Activated CD4-positive, alpha-beta T cell treated with anti-CD3 and anti-CD28 coated beads for 36 hours (primary cell): Measurements from ENCODE around the gene CNTNAP2. TPM values are rescaled to one million over a fixed set of nuclear protein-coding genes. Genes with fewer than 3 reads are reported as not detected.

Experiments
- ATAC-seq: fragments of 200-7000 bp; cut with Tn5 transposase; one replicate; pipeline ENCODE4 v1.10.0; 2021; ENCODE audit warnings: mild to moderate bottlenecking, moderate library complexity
- CTCF ChIA-PET: fragments of 350-600 bp; sonication (Branson Sonifier 250); formaldehyde crosslinking; loops from one replicate; lab custom pipeline; 2021; ENCODE audit warnings: antibody characterized with exemption; lab: Charles Lee
- POLR2A ChIA-PET: fragments of 350-600 bp; sonication (Branson Sonifier 250); formaldehyde crosslinking; loops from one replicate; lab custom pipeline; 2021; ENCODE audit warnings: antibody characterized with exemption, inconsistent platforms; lab: Charles Lee
- DNase-seq: peaks from one replicate; pipeline ENCODE4 v3.0.0-alpha.2; 2020
- H3K27ac Mint-ChIP-seq: one replicate; pipeline ENCODE4 v1.8.0; 2021; ENCODE audit warnings: mixed read lengths
- H3K27me3 Mint-ChIP-seq: one replicate; pipeline ENCODE4 v1.8.0; 2021; ENCODE audit warnings: mixed read lengths
- H3K36me3 Mint-ChIP-seq: one replicate; pipeline ENCODE4 v1.8.0; 2021; ENCODE audit warnings: low read depth, mixed read lengths
- H3K4me1 Mint-ChIP-seq: one replicate; pipeline ENCODE4 v1.8.0; 2021; ENCODE audit warnings: mixed read lengths
- H3K4me3 Mint-ChIP-seq: one replicate; pipeline ENCODE4 v1.8.0; 2021; ENCODE audit warnings: mild to moderate bottlenecking, moderate library complexity, mixed read lengths
- H3K9me3 Mint-ChIP-seq: one replicate; pipeline ENCODE4 v1.8.0; 2021; ENCODE audit warnings: low read depth, mixed read lengths
- intact Hi-C, 2 experiments: fragments of 100-400 bp; cut with DNase I in 1 of 2; cut with micrococcal nuclease in 1 of 2; formaldehyde crosslinking; loops; one replicate each; pipeline versions ENCODE4 v1.14.2 to v1.15.1; 2022 to 2024; cut with DNase I, micrococcal nuclease
- total RNA-seq, 2 experiments: library from RNA; stranded (reverse); gene quantifications; one replicate each; pipeline ENCODE4 v1.2.3, GENCODE V29; 2021

CNTNAP2 gene
- total RNA-seq, 2 experiments from 2014 or later: not detected

- no peaks in the 10 kb centered on the region for H3K9me3 Mint-ChIP-seq
- H3K36me3 Mint-ChIP-seq: no peaks in the 10 kb centered on the region
- no peaks in the 10 kb centered on the region for H3K27me3 Mint-ChIP-seq
- intact Hi-C loops: no loop called here
- H3K4me1 Mint-ChIP-seq: no peaks in the 10 kb centered on the region
- POLR2A ChIA-PET: no interaction called here
- H3K4me3 Mint-ChIP-seq: no peak overlapping the region
- ATAC-seq (no peak), DNase-seq (no peak)
- CTCF ChIA-PET: no interaction called here
- no peak overlapping the region for H3K27ac Mint-ChIP-seq
These were observed 1696.7 kb downstream of the CNTNAP2 start for GRCh38 chr7:147813316-147813715.

- H3K4me1 Mint-ChIP-seq: no peaks in the 10 kb centered on the region
- H3K27me3 Mint-ChIP-seq: no peaks in the 10 kb centered on the region
- intact Hi-C loops: no loop called here
- H3K9me3 Mint-ChIP-seq: no peaks in the 10 kb centered on the region
- CTCF ChIA-PET: no interaction called here
- ATAC-seq (no peak), DNase-seq (no peak)
- H3K36me3 Mint-ChIP-seq: no peaks in the 10 kb centered on the region
- no peak overlapping the region for H3K27ac Mint-ChIP-seq
- H3K4me3 Mint-ChIP-seq: no peak overlapping the region
- POLR2A ChIA-PET: no interaction called here
These were observed 1701.7 kb downstream of the CNTNAP2 start for GRCh38 chr7:147818317-147818716.

GRCh38 chr7:147824671-147825070 lies 1708.1 kb downstream of the CNTNAP2 start:
- Mint-ChIP-seq H3K27ac (no peak overlapping the region), H3K4me1 (no peaks in the 10 kb centered on the region), H3K27me3 (no peaks in the 10 kb centered on the region), H3K9me3 (no peaks in the 10 kb centered on the region), H3K4me3 (no peak overlapping the region), H3K36me3 (no peaks in the 10 kb centered on the region)
- CTCF ChIA-PET: no interaction called here
- no peak for DNase-seq
- POLR2A ChIA-PET: no interaction called here
- no peak for ATAC-seq
- intact Hi-C loops: no loop called here

- Mint-ChIP-seq H3K4me1 (no peaks in the 10 kb centered on the region), H3K27ac (no peak overlapping the region), H3K4me3 (no peak overlapping the region), H3K9me3 (no peaks in the 10 kb centered on the region), H3K27me3 (no peaks in the 10 kb centered on the region), H3K36me3 (no peaks in the 10 kb centered on the region)
- POLR2A ChIA-PET: no interaction called here
- DNase-seq (no peak), ATAC-seq (no peak)
- intact Hi-C loops: no loop called here
- CTCF ChIA-PET: no interaction called here
These were observed 1712.4 kb downstream of the CNTNAP2 start for GRCh38 chr7:147829016-147829415.

GRCh38 chr7:147833557-147833956 lies 1717.0 kb downstream of the CNTNAP2 start:
- DNase-seq (no peak), ATAC-seq (no peak)
- intact Hi-C loops: no loop called here
- Mint-ChIP-seq H3K27ac (no peak overlapping the region), H3K27me3 (no peaks in the 10 kb centered on the region), H3K9me3 (no peaks in the 10 kb centered on the region), H3K36me3 (no peaks in the 10 kb centered on the region), H3K4me3 (no peak overlapping the region), H3K4me1 (no peaks in the 10 kb centered on the region)
- ChIA-PET CTCF (interaction anchor here (1.5 kb wide), 1 partner anchor 18 kb away, joined by 3 read pairs; no protein-coding TSS in a partner anchor), POLR2A (no interaction called here)

- intact Hi-C loops: no loop called here
- ChIA-PET CTCF (interaction anchor here (0.6 to 1.5 kb wide), 2 partner anchors 19 to 323 kb away, joined by 3 read pairs; no protein-coding TSS in a partner anchor), POLR2A (no interaction called here)
- H3K4me3 Mint-ChIP-seq: no peak overlapping the region
- H3K4me1 Mint-ChIP-seq: no peaks in the 10 kb centered on the region
- H3K9me3 Mint-ChIP-seq: no peaks in the 10 kb centered on the region
- H3K36me3 Mint-ChIP-seq: no peaks in the 10 kb centered on the region
- DNase-seq (no peak), ATAC-seq (no peak)
- no peak overlapping the region for H3K27ac Mint-ChIP-seq
- no peaks in the 10 kb centered on the region for H3K27me3 Mint-ChIP-seq
These were observed 1717.4 kb downstream of the CNTNAP2 start for GRCh38 chr7:147833970-147834369.

- no peaks in the 10 kb centered on the region for H3K4me1 Mint-ChIP-seq
- no peak overlapping the region for H3K4me3 Mint-ChIP-seq
- intact Hi-C loops: no loop called here
- H3K27ac Mint-ChIP-seq: no peak overlapping the region
- ChIA-PET POLR2A (no interaction called here), CTCF (no interaction called here)
- DNase-seq (no peak), ATAC-seq (no peak)
- H3K36me3 Mint-ChIP-seq: no peaks in the 10 kb centered on the region
- peaks cover 6% of the 10 kb centered on the region for H3K9me3 Mint-ChIP-seq
- no peaks in the 10 kb centered on the region for H3K27me3 Mint-ChIP-seq
These were observed 1736.2 kb downstream of the CNTNAP2 start for GRCh38 chr7:147852833-147853232.

- no peaks in the 10 kb centered on the region for H3K36me3 Mint-ChIP-seq
- ChIA-PET POLR2A (no interaction called here), CTCF (interaction anchor here (0.7 to 0.8 kb wide), 2 partner anchors 801 to 1712 kb away, joined by 3 read pairs; no protein-coding TSS in a partner anchor)
- ATAC-seq (no peak), DNase-seq (no peak)
- H3K4me3 Mint-ChIP-seq: no peak overlapping the region
- H3K27me3 Mint-ChIP-seq: no peaks in the 10 kb centered on the region
- no peaks in the 10 kb centered on the region for H3K9me3 Mint-ChIP-seq
- no peak overlapping the region for H3K27ac Mint-ChIP-seq
- intact Hi-C loops: no loop called here
- H3K4me1 Mint-ChIP-seq: no peaks in the 10 kb centered on the region
These were observed 1740.8 kb downstream of the CNTNAP2 start for GRCh38 chr7:147857152-147858140.

GRCh38 chr7:147858421-147858820 lies 1741.8 kb downstream of the CNTNAP2 start:
- H3K36me3 Mint-ChIP-seq: no peaks in the 10 kb centered on the region
- H3K9me3 Mint-ChIP-seq: no peaks in the 10 kb centered on the region
- intact Hi-C loops: no loop called here
- H3K27ac Mint-ChIP-seq: no peak overlapping the region
- ATAC-seq: no peak
- CTCF ChIA-PET: interaction anchor here (0.7 kb wide), 1 partner anchor 1713 kb away, joined by 3 read pairs; no protein-coding TSS in a partner anchor
- H3K27me3 Mint-ChIP-seq: no peaks in the 10 kb centered on the region
- DNase-seq: no peak
- H3K4me1 Mint-ChIP-seq: no peaks in the 10 kb centered on the region
- POLR2A ChIA-PET: no interaction called here
- H3K4me3 Mint-ChIP-seq: no peak overlapping the region

GRCh38 chr7:147859033-147859432 lies 1742.4 kb downstream of the CNTNAP2 start:
- CTCF ChIA-PET: no interaction called here
- no peak for ATAC-seq
- intact Hi-C loops: no loop called here

GRCh38 chr7:147859486-147859885 lies 1742.9 kb downstream of the CNTNAP2 start:
- CTCF ChIA-PET: no interaction called here
- DNase-seq (no peak), ATAC-seq (no peak)
- H3K4me3 Mint-ChIP-seq: no peak overlapping the region
- no peak overlapping the region for H3K27ac Mint-ChIP-seq
- H3K36me3 Mint-ChIP-seq: no peaks in the 10 kb centered on the region
- H3K27me3 Mint-ChIP-seq: no peaks in the 10 kb centered on the region
- POLR2A ChIA-PET: no interaction called here
- no peaks in the 10 kb centered on the region for H3K9me3 Mint-ChIP-seq
- H3K4me1 Mint-ChIP-seq: no peaks in the 10 kb centered on the region
- intact Hi-C loops: no loop called here

More at GRCh38 chr7:147859033-147859432, 1742.4 kb downstream of the CNTNAP2 start:
- H3K9me3 Mint-ChIP-seq: no peaks in the 10 kb centered on the region
- no peak overlapping the region for H3K27ac Mint-ChIP-seq
- no peak for DNase-seq
- POLR2A ChIA-PET: no interaction called here
- H3K4me3 Mint-ChIP-seq: no peak overlapping the region
- H3K4me1 Mint-ChIP-seq: no peaks in the 10 kb centered on the region
- no peaks in the 10 kb centered on the region for H3K36me3 Mint-ChIP-seq
- no peaks in the 10 kb centered on the region for H3K27me3 Mint-ChIP-seq
